ENCODE data around the gene DHRSX.

GRCh38 chrX:2418000-2418399 lies 82.8 kb downstream of the DHRSX start:
- TF ChIP-seq CTCF (IDR thresholded peaks at IDR 0.05) (no peak), POLR2AphosphoS5 (IDR thresholded peaks at IDR 0.05) (no peak)
